Measurements from ENCODE around the gene XPR1.
A peak's percentile ranks its signal among the peaks of the same experiment; 100 is the strongest.

XPR1 gene

GRCh38 chr1:180631766-180632325, at the start of gene XPR1:
Gene XPR1 (plus strand): TSS chr1:180632022. CDS start chr1:180632202, 180 bp downstream.
- DNase-seq (ENCODE audit: insufficient read length, low spot score) (peak; percentile 68), FAIRE-seq (peak; percentile 94)
- TF ChIP-seq POLR2A (IDR thresholded peaks at IDR 0.05; ENCODE audit: low read depth, low read length): peak; percentile 92

GRCh38 chr1:180584869-180585268, 47.0 kb upstream of the XPR1 start:
- FAIRE-seq (no peak), DNase-seq (ENCODE audit: insufficient read length, low spot score) (no peak)
- no peak for TF ChIP-seq POLR2A (IDR thresholded peaks at IDR 0.05; ENCODE audit: low read depth, low read length)

DNA sequence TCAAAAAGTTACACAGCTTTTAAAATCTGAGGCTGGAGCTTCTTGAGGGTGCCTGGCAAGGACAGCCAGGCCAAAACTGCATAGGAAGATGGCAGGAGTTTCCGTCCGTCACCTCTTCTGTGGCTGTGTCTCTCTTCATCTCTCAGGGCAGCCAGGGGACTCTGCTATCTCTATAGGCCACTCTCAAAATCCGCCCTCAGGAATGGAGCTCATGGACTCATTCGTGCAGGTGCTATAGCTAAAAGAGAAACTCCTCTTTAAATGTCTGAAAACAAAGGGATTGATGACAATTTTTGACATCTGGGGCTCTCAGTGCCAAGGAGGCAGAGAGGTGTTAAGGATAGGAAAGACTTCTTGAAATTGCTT, 45.8 kb upstream of the XPR1 start:
- no peak for DNase-seq (ENCODE audit: insufficient read length, low spot score)
- no peak for FAIRE-seq
- no peak for TF ChIP-seq POLR2A (IDR thresholded peaks at IDR 0.05; ENCODE audit: low read depth, low read length)

- no peak for DNase-seq (ENCODE audit: insufficient read length, low spot score)
- FAIRE-seq: no peak
- no peak for TF ChIP-seq POLR2A (IDR thresholded peaks at IDR 0.05; ENCODE audit: low read depth, low read length)
Observed at GRCh38 chr1:180586671-180587155, 45.1 kb upstream of the XPR1 start.

GRCh38 chr1:180588121-180588520, 43.7 kb upstream of the XPR1 start:
- FAIRE-seq (no peak), DNase-seq (ENCODE audit: insufficient read length, low spot score) (no peak)
- no peak for TF ChIP-seq POLR2A (IDR thresholded peaks at IDR 0.05; ENCODE audit: low read depth, low read length)

GRCh38 chr1:180590889-180591288, 40.9 kb upstream of the XPR1 start:
- FAIRE-seq (no peak), DNase-seq (ENCODE audit: insufficient read length, low spot score) (no peak)
- no peak for TF ChIP-seq POLR2A (IDR thresholded peaks at IDR 0.05; ENCODE audit: low read depth, low read length)

DNA sequence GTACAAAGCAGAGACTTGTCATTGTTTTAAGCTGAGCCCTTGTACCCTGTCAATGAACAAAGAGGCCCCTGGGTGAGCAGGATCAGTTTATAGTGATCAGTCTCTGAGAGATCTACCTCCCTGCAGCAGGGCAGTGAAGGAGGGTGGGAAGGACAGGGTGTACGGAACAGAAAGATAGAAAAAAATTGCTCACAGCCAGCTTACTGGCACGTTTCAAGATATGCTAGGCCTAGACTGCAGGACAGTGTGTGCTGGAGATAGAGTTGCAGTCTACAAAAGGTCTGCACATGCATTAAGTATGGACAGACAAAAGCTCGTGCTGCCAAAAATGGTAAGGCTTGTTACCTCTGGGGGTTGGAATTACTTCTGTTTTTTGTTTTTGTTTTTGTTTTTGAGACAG, 38.4 kb upstream of the XPR1 start:
- no peak for TF ChIP-seq POLR2A (IDR thresholded peaks at IDR 0.05; ENCODE audit: low read depth, low read length)
- FAIRE-seq: no peak
- DNase-seq (ENCODE audit: insufficient read length, low spot score): no peak

GRCh38 chr1:180594723-180595122, 37.1 kb upstream of the XPR1 start:
- FAIRE-seq (no peak), DNase-seq (ENCODE audit: insufficient read length, low spot score) (no peak)
- no peak for TF ChIP-seq POLR2A (IDR thresholded peaks at IDR 0.05; ENCODE audit: low read depth, low read length)

- TF ChIP-seq POLR2A (IDR thresholded peaks at IDR 0.05; ENCODE audit: low read depth, low read length): no peak
- FAIRE-seq (no peak), DNase-seq (ENCODE audit: insufficient read length, low spot score) (no peak)
Observed at GRCh38 chr1:180595966-180596365, 35.9 kb upstream of the XPR1 start.

- FAIRE-seq: no peak
- DNase-seq (ENCODE audit: insufficient read length, low spot score): no peak
- TF ChIP-seq POLR2A (IDR thresholded peaks at IDR 0.05; ENCODE audit: low read depth, low read length): no peak
Observed at GRCh38 chr1:180597520-180597919, 34.3 kb upstream of the XPR1 start.

GRCh38 chr1:180598333-180598974, 33.4 kb upstream of the XPR1 start:
- FAIRE-seq (no peak), DNase-seq (ENCODE audit: insufficient read length, low spot score) (no peak)
- no peak for TF ChIP-seq POLR2A (IDR thresholded peaks at IDR 0.05; ENCODE audit: low read depth, low read length)

DNA sequence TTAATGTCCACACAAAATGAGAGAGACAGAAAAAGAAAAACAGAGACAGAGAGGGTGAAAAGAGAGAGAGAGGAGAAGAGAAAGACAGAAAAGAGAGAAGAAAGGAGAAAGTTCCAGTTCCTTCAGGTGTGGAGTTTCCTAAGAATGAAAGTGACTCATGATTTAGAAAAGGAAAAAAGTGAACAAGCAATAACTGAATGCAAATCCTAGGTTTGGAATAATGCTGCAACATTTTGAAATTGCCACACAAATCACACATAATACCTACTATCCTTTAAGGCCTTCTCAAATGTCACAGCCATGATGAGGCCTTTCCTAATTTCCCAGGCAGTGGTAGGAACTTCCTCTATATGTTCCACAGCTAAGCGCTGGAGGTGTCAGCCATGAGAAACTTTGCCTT, 31.5 kb upstream of the XPR1 start:
- FAIRE-seq (no peak), DNase-seq (ENCODE audit: insufficient read length, low spot score) (no peak)
- TF ChIP-seq POLR2A (IDR thresholded peaks at IDR 0.05; ENCODE audit: low read depth, low read length): no peak

DNA sequence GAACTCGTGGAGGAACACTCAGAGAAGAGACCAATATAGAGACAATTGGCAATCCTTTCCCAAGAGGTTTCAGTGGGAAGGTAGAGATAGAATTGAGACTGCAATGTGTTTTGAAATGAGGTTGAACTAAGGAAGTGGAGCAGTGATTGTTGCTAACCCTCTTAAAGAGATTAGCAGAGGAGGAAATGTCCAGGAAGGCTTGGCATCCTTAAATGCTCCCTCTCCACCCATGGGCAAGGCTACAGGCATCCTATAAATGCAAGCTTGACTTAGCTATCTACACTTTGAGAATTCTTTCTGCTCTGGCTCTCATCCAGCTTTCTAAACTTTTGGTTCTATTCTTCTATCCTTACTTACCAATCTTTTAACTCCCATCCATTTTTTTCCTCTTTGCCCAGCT, 30.3 kb upstream of the XPR1 start:
- TF ChIP-seq POLR2A (IDR thresholded peaks at IDR 0.05; ENCODE audit: low read depth, low read length): no peak
- DNase-seq (ENCODE audit: insufficient read length, low spot score): no peak
- no peak for FAIRE-seq

GRCh38 chr1:180603223-180603849, 28.5 kb upstream of the XPR1 start:
- FAIRE-seq: no peak
- no peak for DNase-seq (ENCODE audit: insufficient read length, low spot score)
- TF ChIP-seq POLR2A (IDR thresholded peaks at IDR 0.05; ENCODE audit: low read depth, low read length): no peak

DNA sequence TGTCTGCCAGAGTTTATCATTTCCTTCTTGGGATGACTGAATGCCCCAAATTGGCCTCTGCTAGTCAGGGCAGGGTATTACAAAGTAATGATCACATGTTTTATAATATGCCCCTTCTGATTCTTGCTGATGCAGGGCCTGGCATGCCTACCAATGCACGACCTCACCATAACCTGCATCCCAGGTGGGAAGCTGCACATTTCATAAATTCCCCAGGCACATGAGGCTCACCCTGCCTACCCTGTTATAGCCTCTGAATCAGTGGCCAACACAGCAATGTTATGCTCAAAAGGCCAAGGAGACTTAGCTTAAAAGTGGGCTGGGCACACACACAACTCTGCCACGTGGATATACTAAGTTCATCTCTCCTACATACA, 28.0 kb upstream of the XPR1 start:
- no peak for FAIRE-seq
- TF ChIP-seq POLR2A (IDR thresholded peaks at IDR 0.05; ENCODE audit: low read depth, low read length): no peak
- no peak for DNase-seq (ENCODE audit: insufficient read length, low spot score)

Measured in H54 (cell line).